Stimulated activated CD8-positive, alpha-beta memory T cell treated with anti-CD3 and anti-CD28 coated beads, Interleukin-2, amount 100 ng/mL, for 1 hour (primary cell): ENCODE measurements around the gene KMT2A.

Experiments
- DNase-seq, 2 donors: peaks; one replicate each; pipeline ENCODE4 v3.0.0-alpha.2; 2020; ENCODE audit warnings: low read depth in 2 of 2

Gene KMT2A

DNA sequence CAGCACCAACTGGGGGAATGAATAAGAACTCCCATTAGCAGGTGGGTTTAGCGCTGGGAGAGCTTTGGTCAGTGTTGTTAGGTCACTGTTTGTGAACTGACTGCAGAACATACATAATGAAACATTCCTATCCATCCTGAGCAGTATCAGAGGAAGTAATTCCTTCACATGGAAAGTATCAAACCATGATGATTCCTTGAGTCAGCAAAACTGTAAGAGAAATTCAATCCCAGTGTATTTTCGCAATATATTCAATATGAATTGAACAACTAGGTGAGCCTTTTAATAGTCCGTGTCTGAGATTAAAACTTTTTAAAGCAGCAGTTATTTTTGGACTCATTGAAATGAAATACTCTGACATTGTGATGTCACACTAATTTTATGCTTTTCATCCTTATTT is 48.1 kb downstream of the KMT2A start:
- DNase-seq, result no peak

GRCh38 chr11:118485273-118485672 is 49.0 kb downstream of the KMT2A start:
- no peak for DNase-seq

- peak; percentile 58 to 60 for DNase-seq
These were observed 52.3 kb downstream of the KMT2A start for GRCh38 chr11:118488480-118489109.

GRCh38 chr11:118491041-118491440 is 54.7 kb downstream of the KMT2A start:
- DNase-seq, result no peak

- no peak for DNase-seq
These were observed 61.5 kb downstream of the KMT2A start for GRCh38 chr11:118497831-118498230.

- DNase-seq, result no peak
These were observed 66.9 kb downstream of the KMT2A start for GRCh38 chr11:118503216-118503615.

DNA sequence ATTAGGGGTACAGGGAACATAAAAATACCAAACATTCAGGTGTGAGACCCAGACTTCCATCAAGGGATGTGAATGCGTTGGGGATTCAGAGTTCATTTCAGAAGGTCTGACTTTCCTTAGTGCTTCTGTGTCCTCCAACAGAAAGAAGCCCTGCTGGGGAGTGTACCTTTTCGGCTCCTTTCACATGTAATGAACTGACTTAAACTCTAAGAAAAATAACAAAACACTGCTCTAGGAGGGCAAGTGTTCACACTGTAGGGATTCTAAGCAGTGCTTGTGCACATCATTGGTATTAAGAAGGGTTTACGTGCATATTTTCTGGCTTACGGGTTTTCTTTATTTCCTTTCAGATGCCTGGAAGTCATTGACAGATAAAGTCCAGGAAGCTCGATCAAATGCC is 75.3 kb downstream of the KMT2A start:
- DNase-seq, result no peak

GRCh38 chr11:118514103-118514502 is 77.8 kb downstream of the KMT2A start:
- DNase-seq, result no peak

- no peak for DNase-seq
These were observed 83.3 kb downstream of the KMT2A start for GRCh38 chr11:118519549-118519948.

DNA sequence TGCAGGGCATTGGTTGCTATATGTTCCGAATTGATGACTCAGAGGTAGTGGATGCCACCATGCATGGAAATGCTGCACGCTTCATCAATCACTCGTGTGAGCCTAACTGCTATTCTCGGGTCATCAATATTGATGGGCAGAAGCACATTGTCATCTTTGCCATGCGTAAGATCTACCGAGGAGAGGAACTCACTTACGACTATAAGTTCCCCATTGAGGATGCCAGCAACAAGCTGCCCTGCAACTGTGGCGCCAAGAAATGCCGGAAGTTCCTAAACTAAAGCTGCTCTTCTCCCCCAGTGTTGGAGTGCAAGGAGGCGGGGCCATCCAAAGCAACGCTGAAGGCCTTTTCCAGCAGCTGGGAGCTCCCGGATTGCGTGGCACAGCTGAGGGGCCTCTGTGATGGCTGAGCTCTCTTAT is 85.6 kb downstream of the KMT2A start:
- DNase-seq, result no peak

DNA sequence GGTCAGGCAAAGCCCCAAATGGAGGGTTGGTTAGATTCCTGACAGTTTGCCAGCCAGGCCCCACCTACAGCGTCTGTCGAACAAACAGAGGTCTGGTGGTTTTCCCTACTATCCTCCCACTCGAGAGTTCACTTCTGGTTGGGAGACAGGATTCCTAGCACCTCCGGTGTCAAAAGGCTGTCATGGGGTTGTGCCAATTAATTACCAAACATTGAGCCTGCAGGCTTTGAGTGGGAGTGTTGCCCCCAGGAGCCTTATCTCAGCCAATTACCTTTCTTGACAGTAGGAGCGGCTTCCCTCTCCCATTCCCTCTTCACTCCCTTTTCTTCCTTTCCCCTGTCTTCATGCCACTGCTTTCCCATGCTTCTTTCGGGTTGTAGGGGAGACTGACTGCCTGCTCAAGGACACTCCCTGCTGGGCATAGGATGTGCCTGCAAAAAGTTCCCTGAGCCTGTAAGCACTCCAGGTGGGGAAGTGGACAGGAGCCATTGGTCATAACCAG is 86.3 kb downstream of the KMT2A start:
- DNase-seq, result no peak

DNA sequence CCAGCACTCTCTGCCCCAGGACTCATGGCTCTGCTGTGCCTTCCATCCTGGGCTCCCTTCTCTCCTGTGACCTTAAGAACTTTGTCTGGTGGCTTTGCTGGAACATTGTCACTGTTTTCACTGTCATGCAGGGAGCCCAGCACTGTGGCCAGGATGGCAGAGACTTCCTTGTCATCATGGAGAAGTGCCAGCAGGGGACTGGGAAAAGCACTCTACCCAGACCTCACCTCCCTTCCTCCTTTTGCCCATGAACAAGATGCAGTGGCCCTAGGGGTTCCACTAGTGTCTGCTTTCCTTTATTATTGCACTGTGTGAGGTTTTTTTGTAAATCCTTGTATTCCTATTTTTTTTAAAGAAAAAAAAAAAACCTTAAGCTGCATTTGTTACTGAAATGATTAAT is 88.1 kb downstream of the KMT2A start:
- DNase-seq, result no peak

DNA sequence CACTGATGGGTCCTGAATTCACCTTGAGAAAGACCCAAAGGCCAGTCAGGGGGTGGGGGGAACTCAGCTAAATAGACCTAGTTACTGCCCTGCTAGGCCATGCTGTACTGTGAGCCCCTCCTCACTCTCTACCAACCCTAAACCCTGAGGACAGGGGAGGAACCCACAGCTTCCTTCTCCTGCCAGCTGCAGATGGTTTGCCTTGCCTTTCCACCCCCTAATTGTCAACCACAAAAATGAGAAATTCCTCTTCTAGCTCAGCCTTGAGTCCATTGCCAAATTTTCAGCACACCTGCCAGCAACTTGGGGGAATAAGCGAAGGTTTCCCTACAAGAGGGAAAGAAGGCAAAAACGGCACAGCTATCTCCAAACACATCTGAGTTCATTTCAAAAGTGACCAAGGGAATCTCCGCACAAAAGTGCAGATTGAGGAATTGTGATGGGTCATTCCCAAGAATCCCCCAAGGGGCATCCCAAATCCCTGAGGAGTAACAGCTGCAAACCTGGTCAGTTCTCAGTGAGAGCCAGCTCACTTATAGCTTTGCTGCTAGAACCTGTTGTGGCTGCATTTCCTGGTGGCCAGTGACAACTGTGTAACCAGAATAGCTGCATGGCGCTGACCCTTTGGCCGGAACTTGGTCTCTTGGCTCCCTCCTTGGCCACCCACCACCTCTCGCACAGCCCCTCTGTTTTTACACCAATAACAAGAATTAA is 88.6 kb downstream of the KMT2A start:
- DNase-seq, result no peak

- DNase-seq, result no peak
These were observed 90.4 kb downstream of the KMT2A start for GRCh38 chr11:118526688-118527087.

DNA sequence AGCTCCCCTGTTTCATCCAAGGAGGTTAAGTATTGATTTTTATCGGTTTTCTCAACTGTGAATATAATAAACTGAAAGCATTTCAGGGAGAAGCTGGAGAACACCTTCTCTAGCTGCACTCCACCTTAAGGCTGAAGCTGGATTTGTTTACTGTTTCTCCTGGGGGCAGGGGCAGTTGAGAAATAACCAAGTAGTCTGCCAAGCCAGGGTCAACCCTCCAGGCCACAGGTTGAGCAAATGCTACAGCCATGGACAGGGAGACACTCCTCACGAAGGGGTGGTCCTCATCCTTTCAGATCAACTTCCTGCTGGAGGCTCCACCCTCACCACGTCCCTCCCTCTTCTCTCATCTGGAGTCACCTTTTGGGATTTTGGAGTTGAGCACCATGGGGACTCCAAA is 90.8 kb downstream of the KMT2A start, which contains the start of gene TTC36:
TTC36 (plus strand) TSS at position 366 of the 400 bp plus-strand sequence; CDS start at position 387, 21 bp downstream.
- DNase-seq, result no peak

DNA sequence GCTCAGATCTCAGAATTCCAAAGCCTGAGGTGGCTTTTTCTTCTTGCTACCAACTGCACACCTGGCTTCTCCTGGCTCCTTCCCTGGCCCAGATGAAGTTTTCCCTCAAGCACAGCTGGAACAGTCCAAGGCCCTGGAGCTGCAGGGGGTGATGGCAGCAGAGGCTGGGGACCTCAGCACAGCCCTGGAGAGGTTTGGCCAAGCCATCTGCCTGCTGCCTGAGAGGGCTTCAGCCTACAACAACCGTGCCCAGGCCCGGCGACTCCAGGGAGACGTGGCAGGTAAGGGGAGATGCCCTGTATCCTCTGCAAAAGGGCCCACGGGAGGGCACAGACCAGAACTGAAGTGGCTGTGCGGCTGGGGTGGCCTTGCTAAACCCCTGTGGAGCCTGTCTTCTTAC is 92.2 kb downstream of the KMT2A start:
- no peak for DNase-seq

DNA sequence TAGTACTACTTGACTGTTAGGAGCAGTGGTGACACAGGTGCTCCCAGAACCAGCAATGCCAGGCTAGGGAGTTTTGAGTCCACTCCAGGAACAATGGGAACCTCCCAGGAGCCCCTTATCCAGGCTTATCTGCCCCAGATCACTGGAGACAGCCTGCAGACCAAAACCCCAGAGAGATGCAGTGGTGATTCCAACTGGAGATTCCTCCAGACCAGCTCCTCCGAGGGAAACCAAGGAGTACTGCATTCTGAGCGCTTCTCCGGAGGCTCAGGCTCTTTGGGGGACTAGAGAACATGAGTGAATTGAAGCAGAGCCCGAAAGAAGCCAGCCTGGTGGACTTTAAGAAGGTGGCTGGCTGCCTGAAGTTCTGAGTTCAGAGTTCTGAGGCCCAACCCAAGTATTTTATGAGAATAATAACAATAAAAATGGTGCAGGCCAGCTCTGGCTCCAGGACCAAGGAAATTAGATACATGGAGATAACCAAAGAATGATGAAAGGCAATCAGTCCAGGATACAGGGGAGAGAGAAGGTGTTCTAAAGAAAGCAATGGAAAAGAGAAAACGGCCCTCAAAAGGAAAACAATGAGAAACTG is 93.4 kb downstream of the KMT2A start:
- no peak for DNase-seq

GRCh38 chr11:118530180-118530682 is 93.9 kb downstream of the KMT2A start:
- DNase-seq, result no peak

- peak; percentile 38 to 45 for DNase-seq
These were observed 94.6 kb downstream of the KMT2A start, which contains the start of gene TMEM25 for GRCh38 chr11:118530683-118531596. TSS of gene TMEM25 (plus strand) at chr11:118531192. CDS start at chr11:118531802, 610 bp downstream.

GRCh38 chr11:118531597-118532084 is 95.3 kb downstream of the KMT2A start:
- no peak for DNase-seq

GRCh38 chr11:118532091-118532490 is 95.8 kb downstream of the KMT2A start:
- DNase-seq, result no peak
